Tibial nerve (tissue), 4 donors: ENCODE results near the gene UCHL5. TPM values are rescaled to one million over a fixed set of nuclear protein-coding genes. Genes with fewer than 3 reads are reported as not detected.

Source experiments
- DNase-seq, 2 donors: peaks; one replicate each; pipeline ENCODE4 v3.0.0-alpha.2; 2019; ENCODE audit warnings: low spot score in 2 of 2
- H3K27ac ChIP-seq, 4 donors: fragments of 200-600 bp; sonication (generic) in 3 of 4; one replicate each; pipeline ENCODE4 v1.5.1; 2017 to 2019; ENCODE audit warnings: mild to moderate bottlenecking in 1 of 4
- H3K27me3 ChIP-seq, 2 donors: fragments of 200-600 bp; sonication (generic) in 1 of 2; one replicate each; pipeline versions ENCODE4 v1.5.1 to v1.6.0; 2017 to 2019
- H3K36me3 ChIP-seq, 3 donors: fragments of 200-600 bp; sonication (generic); one replicate each; pipeline ENCODE4 v1.5.1; 2018 to 2019
- H3K4me1 ChIP-seq, 4 donors: fragments of 200-600 bp; sonication (generic) in 3 of 4; one replicate each; pipeline ENCODE4 v1.5.1; 2017 to 2019
- H3K4me3 ChIP-seq, 4 donors: fragments of 200-600 bp; sonication (generic) in 3 of 4; one replicate each; pipeline ENCODE4 v1.5.1; 2017 to 2019; ENCODE audit warnings: mild to moderate bottlenecking in 1 of 4, moderate library complexity in 1 of 4
- H3K9me3 ChIP-seq, 4 donors: fragments of 200-600 bp; sonication (generic) in 3 of 4; one replicate each; pipeline ENCODE4 v1.5.1; 2017 to 2019
- CTCF ChIP-seq, 5 experiments: fragments of 200-600 bp in 3 of 5; fragments of 450-650 bp in 2 of 5; sonication (generic) in 3 of 5; IDR thresholded peaks; one replicate each; pipeline ENCODE4 v1.5.1; 2016 to 2019; ENCODE audit warnings: antibody characterized with exemption in 5 of 5, mild to moderate bottlenecking in 3 of 5, moderate library complexity in 2 of 5
- EP300 ChIP-seq, 2 donors: sonication (generic); formaldehyde crosslinking; IDR thresholded peaks; one replicate each; pipeline ENCODE4 v1.6.1; 2017; ENCODE audit warnings: antibody characterized with exemption in 2 of 2, mild to moderate bottlenecking in 1 of 2
- POLR2A ChIP-seq, 2 donors: fragments of 450-650 bp; IDR thresholded peaks; one replicate each; pipeline ENCODE4 v1.6.1; 2017; ENCODE audit warnings: antibody characterized with exemption in 2 of 2, mild to moderate bottlenecking in 2 of 2, moderate library complexity in 2 of 2
- WGBS, 2 donors: methylation state at CpG; one replicate each; pipeline ENCODE4 v1.1.5; 2018; 5-methylcytosine and 5-hydroxymethylcytosine counted together
- total RNA-seq, 4 donors: library from RNA; depleted of rRNA; stranded (reverse); fragments of >200 nt; gene quantifications; one replicate each; pipeline ENCODE4 v1.1.0, GENCODE V29; 2016

UCHL5 gene
- total RNA-seq: 10 to 100 TPM; 22.2 to 50.0 (median 29.0) TPM

- no peaks in the 10 kb centered on the region for H3K36me3 ChIP-seq
- 1% methylated on average over 45 to 55 of the region's 74 CpGs for WGBS, 2 donors
- TF ChIP-seq POLR2A (IDR thresholded peaks at IDR 0.05) (peak; percentile 74 to 88), CTCF (IDR thresholded peaks at IDR 0.05) (peak in 1 of 5 experiments; percentile 45), EP300 (IDR thresholded peaks at IDR 0.05) (peak; percentile 83 to 99)
- no peaks in the 10 kb centered on the region for H3K9me3 ChIP-seq
- H3K4me3 ChIP-seq: peak within 1 kb of the TSS; percentile 76 to 86 (median 80)
- H3K27ac ChIP-seq: peak within 1 kb of the TSS; percentile 72 to 99 (median 95)
- DNase-seq: peak; percentile 90 to 94
- H3K27me3 ChIP-seq: no peaks in the 10 kb centered on the region
- H3K4me1 ChIP-seq: peaks cover 0 to 40% (median 19%) of the 10 kb centered on the region in 4 donors
Measured at GRCh38 chr1:193059282-193060114, at the start of gene UCHL5, which contains the start of gene RO60. Gene UCHL5, minus strand, starts transcription at chr1:193059360. Its CDS starts 100 bp downstream, at chr1:193059260. Gene RO60, plus strand, starts transcription at chr1:193059612. Its CDS starts 9,443 bp downstream, at chr1:193069055.

GRCh38 chr1:193108471-193108870 lies 49.3 kb upstream of the UCHL5 start:
- Histone ChIP-seq H3K27me3 (no peaks in the 10 kb centered on the region), H3K36me3 (no peaks in the 10 kb centered on the region), H3K27ac (no peak overlapping the region), H3K9me3 (no peaks in the 10 kb centered on the region), H3K4me1 (peaks cover 0 to 27% (median 12%) of the 10 kb centered on the region in 4 donors), H3K4me3 (no peak overlapping the region)
- TF ChIP-seq EP300 (IDR thresholded peaks at IDR 0.05) (no peak), POLR2A (IDR thresholded peaks at IDR 0.05) (no peak), CTCF (IDR thresholded peaks at IDR 0.05) (no peak)
- DNase-seq: no peak
- WGBS, 2 donors: 72 to 74% methylated on average over 3 of the region's 3 CpGs

GRCh38 chr1:193105821-193106177 lies 46.6 kb upstream of the UCHL5 start:
- no peaks in the 10 kb centered on the region for H3K27me3 ChIP-seq
- DNase-seq: no peak
- WGBS, 2 donors: 35 to 42% methylated on average over 4 of the region's 4 CpGs
- H3K4me3 ChIP-seq: peak overlapping the region; percentile 67 to 83 (median 75)
- H3K27ac ChIP-seq: peak overlapping the region; percentile 85 to 96 (median 90)
- peaks cover 0 to 31% (median 10%) of the 10 kb centered on the region in 4 donors for H3K4me1 ChIP-seq
- TF ChIP-seq EP300 (IDR thresholded peaks at IDR 0.05) (no peak), POLR2A (IDR thresholded peaks at IDR 0.05) (no peak), CTCF (IDR thresholded peaks at IDR 0.05) (no peak)
- H3K9me3 ChIP-seq: no peaks in the 10 kb centered on the region
- H3K36me3 ChIP-seq: no peaks in the 10 kb centered on the region

- Histone ChIP-seq H3K4me3 (peak within 1 kb of the TSS; percentile 67 to 83 (median 75)), H3K27me3 (no peaks in the 10 kb centered on the region), H3K36me3 (peaks cover 0 to 5% (median 0%) of the 10 kb centered on the region in 3 donors), H3K4me1 (peaks cover 0 to 30% (median 10%) of the 10 kb centered on the region in 4 donors), H3K9me3 (no peaks in the 10 kb centered on the region), H3K27ac (peak within 1 kb of the TSS; percentile 85 to 96 (median 90))
- TF ChIP-seq EP300 (IDR thresholded peaks at IDR 0.05) (peak in 1 of 2 donors; percentile 77), CTCF (IDR thresholded peaks at IDR 0.05) (peak in 2 of 5 experiments; percentile 32 to 50), POLR2A (IDR thresholded peaks at IDR 0.05) (peak; percentile 59 to 85)
- peak; percentile 67 to 77 for DNase-seq
- 0% methylated on average over 19 to 50 of the region's 73 CpGs for WGBS, 2 donors
Measured at GRCh38 chr1:193104907-193105820, 46.0 kb upstream of the UCHL5 start, which contains the start of gene GLRX2. Gene GLRX2, minus strand, starts transcription at chr1:193105414. Its CDS starts 32 bp downstream, at chr1:193105382.
